GM12878 (cell line): ENCODE results near the gene ADCY9. TPM values are rescaled to one million over a fixed set of nuclear protein-coding genes. Genes with fewer than 3 reads are reported as not detected.

ENCODE experiments used
- ATAC-seq: fragments of 200-7000 bp; cut with Tn5 transposase; 3 replicates; pipeline ENCODE4 v1.9.1; 2020; ENCODE audit warnings: mild to moderate bottlenecking, moderate library complexity
- BruUV-seq: library from RNA; stranded (reverse); fragments of 400-500 nt; replicated peaks from 2 replicates; lab custom pipeline; 2021; lab: Mats Ljungman, UMichigan
- CTCF ChIA-PET: fragments of 300-600 bp; sonication (Branson Sonifier 250); formaldehyde crosslinking; extraction: SDS; loops from one replicate; lab custom pipeline; 2021; ENCODE audit warnings: inconsistent platforms; lab: Yijun Ruan, JAX
- POLR2A ChIA-PET: fragments of 350-600 bp; formaldehyde crosslinking; extraction: SDS; loops from one replicate; lab custom pipeline; 2021; ENCODE audit warnings: inconsistent platforms; lab: Charles Lee
- RAD21 ChIA-PET: fragments of 300-600 bp; sonication (Branson Sonifier 250); formaldehyde crosslinking; loops from one replicate; lab custom pipeline; 2023; ENCODE audit warnings: antibody characterized with exemption; ENCODE audit not compliant: unreplicated experiment; lab: Charles Lee
- SMC1A ChIA-PET: fragments of 300-600 bp; sonication (Branson Sonifier 250); formaldehyde crosslinking; loops from one replicate; lab custom pipeline; 2023; ENCODE audit not compliant: unreplicated experiment, uncharacterized antibody; lab: Charles Lee
- DNase-seq: peaks from one replicate; pipeline ENCODE4 v3.0.0-alpha.2; 2011; ENCODE audit warnings: low read depth, low spot score
- FAIRE-seq: peaks from 3 replicates; lab custom pipeline; 2011; peaks lifted over from hg19 to GRCh38; lab: Jason Lieb, UNC
- H2AFZ ChIP-seq: 2 replicates; pipeline ENCODE4 v1.6.0; 2011; ENCODE audit warnings: low read depth, low read length, control low read depth; ENCODE audit not compliant: control insufficient read depth
- H3K27ac ChIP-seq: 2 replicates; pipeline ENCODE4 v1.5.1; 2011; ENCODE audit warnings: control low read depth; ENCODE audit not compliant: control insufficient read depth, insufficient read depth
- H3K27me3 ChIP-seq, 2 experiments: replicated peaks in 1 of 2; 2 replicates each; pipeline versions ENCODE4 v1.6.0 to v1.6.1; 2011; ENCODE audit warnings: low read length in 1 of 2; ENCODE audit not compliant: control insufficient read depth in 2 of 2, insufficient read depth in 2 of 2
- H3K36me3 ChIP-seq, 2 experiments: 2 replicates each; pipeline ENCODE4 v1.5.1; 2011; ENCODE audit warnings: low read length in 1 of 2; ENCODE audit not compliant: control insufficient read depth in 2 of 2, insufficient read depth in 2 of 2
- H3K4me1 ChIP-seq: 2 replicates; pipeline ENCODE4 v1.6.1; 2011; ENCODE audit warnings: mild to moderate bottlenecking, low read length, moderate library complexity, mixed read lengths; ENCODE audit not compliant: control insufficient read depth, insufficient read depth
- H3K4me2 ChIP-seq: 2 replicates; pipeline ENCODE4 v1.6.0; 2011; ENCODE audit warnings: control low read depth; ENCODE audit not compliant: control insufficient read depth, insufficient read depth
- H3K4me3 ChIP-seq: fragments of 200-600 bp; sonication (generic); 2 replicates; pipeline ENCODE4 v1.5.1; 2016
- H3K79me2 ChIP-seq: 2 replicates; pipeline ENCODE4 v1.6.0; 2011; ENCODE audit warnings: low read length; ENCODE audit not compliant: control insufficient read depth, insufficient read depth
- H3K9ac ChIP-seq: 2 replicates; pipeline ENCODE4 v1.8.0; 2011; ENCODE audit warnings: low read length, control low read depth, mixed read lengths; ENCODE audit not compliant: control insufficient read depth, insufficient read depth
- H3K9me3 ChIP-seq: replicated peaks from 3 replicates; pipeline ENCODE4 v1.5.1; 2011; ENCODE audit warnings: mild to moderate bottlenecking, low read length; ENCODE audit not compliant: control insufficient read depth, insufficient read depth
- H4K20me1 ChIP-seq: 2 replicates; pipeline ENCODE4 v1.6.0; 2011; ENCODE audit not compliant: control insufficient read depth, insufficient read depth
- ETV6 ChIP-seq, 2 experiments: fragments of 450-650 bp in 1 of 2; IDR thresholded peaks in 1 of 2; conservative IDR thresholded peaks in 1 of 2; 2 replicates each; pipeline ENCODE4 v1.6.1; 2014; ENCODE audit warnings: antibody characterized with exemption in 1 of 2, borderline replicate concordance in 1 of 2, low read depth in 1 of 2, mild to moderate bottlenecking in 1 of 2, moderate library complexity in 1 of 2
- RAD51 ChIP-seq: fragments of 450-650 bp; IDR thresholded peaks from 2 replicates; pipeline ENCODE4 v1.6.1; 2016; ENCODE audit warnings: moderate library complexity, mild to moderate bottlenecking, inconsistent platforms
- SRF ChIP-seq, 2 experiments: IDR thresholded peaks; 2 replicates each; pipeline ENCODE4 v1.6.1; 2011; ENCODE audit warnings: low read depth in 2 of 2, low read length in 2 of 2, mild to moderate bottlenecking in 1 of 2, moderate library complexity in 1 of 2
- SUPT20H ChIP-seq: IDR thresholded peaks from 2 replicates; pipeline ENCODE4 v1.6.1; 2011; ENCODE audit warnings: low read depth, mild to moderate bottlenecking, low read length, moderate library complexity, borderline replicate concordance; ENCODE audit not compliant: control insufficient read depth
- YY1 ChIP-seq: IDR thresholded peaks from 2 replicates; pipeline ENCODE4 v1.6.1; 2011; ENCODE audit warnings: low read depth, mild to moderate bottlenecking, low read length
- WGBS: methylation state at CpG from one replicate; pipeline ENCODE4 v1.1.6; 2016; ENCODE audit warnings: low lambda C conversion rate; ENCODE audit not compliant: insufficient replicate concordance, insufficient coverage; ENCODE audit errors: missing lambda C conversion rate; 5-methylcytosine and 5-hydroxymethylcytosine counted together
- in situ Hi-C: fragments of 300-500 bp; cut with MboI; formaldehyde crosslinking; loops from 9 replicates; pipeline ENCODE4 v1.14.3; 2018; ENCODE audit warnings: mixed read lengths
- intact Hi-C: fragments of 100-400 bp; cut with micrococcal nuclease; formaldehyde crosslinking; loops from one replicate; pipeline ENCODE4 v1.14.2; 2022; ENCODE audit not compliant: unreplicated experiment
- polyA plus RNA-seq, 11 experiments: library from polyadenylated mRNA; depleted of rRNA in 4 of 11; unstranded in 6 of 11; stranded (reverse) in 5 of 11; fragments of >200 nt; fragmentation: Nextera tagmentation in 4 of 11; fragmentation: Illumina TruSeq in 1 of 11; extraction: Ambion mirVana in 4 of 11; extraction: Trizol in 1 of 11; gene quantifications; 1 replicate in 1 of 11; 2 replicates in 10 of 11; pipeline versions ENCODE4 v1.2.1 to v1.2.3, GENCODE V29; 2011 to 2016; ENCODE audit warnings: inconsistent platforms in 2 of 11, missing spikeins in 2 of 11, low read depth in 1 of 11
- total RNA-seq, 4 experiments: library from RNA; depleted of rRNA in 3 of 4; stranded (reverse); fragments of >200 nt in 3 of 4; fragmentation: Illumina TruSeq in 1 of 4; extraction: Trizol in 1 of 4; gene quantifications; 2 replicates each; pipeline versions ENCODE4 v1.2.1 to v1.2.3, GENCODE V29; 2013 to 2021
- TF ChIP-seq, protein P1 (sequence below), 3 experiments: IDR thresholded peaks in 2 of 3; conservative IDR thresholded peaks in 1 of 3; 2 replicates each; pipeline ENCODE4 v1.5.1; 2011; ENCODE audit warnings: low read depth in 3 of 3, low read length in 3 of 3, mild to moderate bottlenecking in 3 of 3, control low read depth in 2 of 3, moderate library complexity in 2 of 3, inconsistent platforms in 1 of 3, mixed read lengths in 1 of 3; ENCODE audit not compliant: control insufficient read depth in 2 of 3, insufficient read depth in 1 of 3; ENCODE audit errors: extremely low read depth in 1 of 3
- TF ChIP-seq, protein P2 (sequence below): fragments of 450-650 bp; IDR thresholded peaks from 2 replicates; pipeline ENCODE4 v1.6.1; 2014; ENCODE audit warnings: mild to moderate bottlenecking

ADCY9 gene
- total and polyA plus RNA-seq, 10 of the 15 experiments (the other 5 are each of a cell fraction or from before 2014, with no cell fraction given) = 0.09 to 0.41 (median 0.15) TPM; not detected in 3

DNA sequence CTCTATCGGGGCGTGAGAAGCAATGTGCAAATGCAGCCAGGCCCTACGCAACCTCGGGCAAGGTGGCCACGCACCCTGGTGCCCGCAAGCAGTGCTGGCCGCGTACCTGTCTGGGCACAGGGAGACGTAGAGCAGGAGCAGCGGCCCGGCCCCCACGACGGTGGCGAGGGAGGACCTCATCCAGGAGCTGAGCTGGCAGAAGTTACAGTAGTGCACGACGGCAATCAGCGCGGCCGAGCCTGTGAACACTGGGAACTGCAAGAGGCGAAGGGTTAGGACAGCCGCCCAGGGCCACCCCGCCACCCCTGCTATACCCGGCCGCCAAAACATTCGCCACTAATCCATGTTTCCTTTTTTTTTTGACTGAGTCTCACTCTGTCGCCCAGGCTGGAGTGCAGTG is 138.9 kb downstream of the ADCY9 start:
- intact Hi-C loops = no loop called here
- ChIA-PET SMC1A (no interaction called here), CTCF (no interaction called here), RAD21 (no interaction called here), POLR2A (no interaction called here)
- no peaks in the 10 kb centered on the region for H3K9me3 ChIP-seq
- H4K20me1 ChIP-seq = no peaks in the 10 kb centered on the region
- no peak overlapping the region for H3K4me3 ChIP-seq
- BruUV-seq = no TSS peak
- no peaks in the 10 kb centered on the region for H3K36me3 ChIP-seq
- no peak overlapping the region for H2AFZ ChIP-seq
- ATAC-seq (no peak), DNase-seq (no peak), FAIRE-seq (no peak)
- no peaks in the 10 kb centered on the region for H3K4me1 ChIP-seq
- TF ChIP-seq SUPT20H = no peak
- TF ChIP-seq RAD51 = no peak
- TF ChIP-seq ETV6 (conservative IDR thresholded peaks at IDR 0.05 in 1 of 2, IDR thresholded peaks at IDR 0.05 in 1 of 2; ENCODE audit: borderline replicate concordance in 1 of 2, low read depth in 1 of 2) = no peak
- TF ChIP-seq SRF (IDR thresholded peaks at IDR 0.05; ENCODE audit: low read depth in 2 of 2, low read length in 2 of 2) = no peak
- no peak for TF ChIP-seq YY1
- TF ChIP-seq, protein P1, sequence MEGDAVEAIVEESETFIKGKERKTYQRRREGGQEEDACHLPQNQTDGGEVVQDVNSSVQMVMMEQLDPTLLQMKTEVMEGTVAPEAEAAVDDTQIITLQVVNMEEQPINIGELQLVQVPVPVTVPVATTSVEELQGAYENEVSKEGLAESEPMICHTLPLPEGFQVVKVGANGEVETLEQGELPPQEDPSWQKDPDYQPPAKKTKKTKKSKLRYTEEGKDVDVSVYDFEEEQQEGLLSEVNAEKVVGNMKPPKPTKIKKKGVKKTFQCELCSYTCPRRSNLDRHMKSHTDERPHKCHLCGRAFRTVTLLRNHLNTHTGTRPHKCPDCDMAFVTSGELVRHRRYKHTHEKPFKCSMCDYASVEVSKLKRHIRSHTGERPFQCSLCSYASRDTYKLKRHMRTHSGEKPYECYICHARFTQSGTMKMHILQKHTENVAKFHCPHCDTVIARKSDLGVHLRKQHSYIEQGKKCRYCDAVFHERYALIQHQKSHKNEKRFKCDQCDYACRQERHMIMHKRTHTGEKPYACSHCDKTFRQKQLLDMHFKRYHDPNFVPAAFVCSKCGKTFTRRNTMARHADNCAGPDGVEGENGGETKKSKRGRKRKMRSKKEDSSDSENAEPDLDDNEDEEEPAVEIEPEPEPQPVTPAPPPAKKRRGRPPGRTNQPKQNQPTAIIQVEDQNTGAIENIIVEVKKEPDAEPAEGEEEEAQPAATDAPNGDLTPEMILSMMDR (IDR thresholded peaks at IDR 0.05 in 2 of 3, conservative IDR thresholded peaks at IDR 0.05 in 1 of 3; ENCODE audit: control insufficient read depth in 2 of 3, extremely low read depth in 1 of 3, insufficient read depth in 1 of 3, low read depth in 3 of 3, low read length in 3 of 3) = no peak
- TF ChIP-seq, protein P2, sequence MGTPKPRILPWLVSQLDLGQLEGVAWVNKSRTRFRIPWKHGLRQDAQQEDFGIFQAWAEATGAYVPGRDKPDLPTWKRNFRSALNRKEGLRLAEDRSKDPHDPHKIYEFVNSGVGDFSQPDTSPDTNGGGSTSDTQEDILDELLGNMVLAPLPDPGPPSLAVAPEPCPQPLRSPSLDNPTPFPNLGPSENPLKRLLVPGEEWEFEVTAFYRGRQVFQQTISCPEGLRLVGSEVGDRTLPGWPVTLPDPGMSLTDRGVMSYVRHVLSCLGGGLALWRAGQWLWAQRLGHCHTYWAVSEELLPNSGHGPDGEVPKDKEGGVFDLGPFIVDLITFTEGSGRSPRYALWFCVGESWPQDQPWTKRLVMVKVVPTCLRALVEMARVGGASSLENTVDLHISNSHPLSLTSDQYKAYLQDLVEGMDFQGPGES = no peak
- H3K27me3 ChIP-seq = no peaks in the 10 kb centered on the region
- no peak overlapping the region for H3K27ac ChIP-seq
- 71% methylated on average over 24 of the region's 26 CpGs for WGBS
- H3K79me2 ChIP-seq = no peaks in the 10 kb centered on the region
- H3K4me2 ChIP-seq = no peak overlapping the region
- in situ Hi-C loops = no loop called here
- no peak overlapping the region for H3K9ac ChIP-seq
